Amniotic stem cell (primary cell): ENCODE results near the gene PSME4.
"Not testable (repeated sequence)": the region's sequence is repeated elsewhere in the genome, so short reads cannot be mapped to it uniquely, and the experiment has no call there.

Experiments
- DNase-seq: peaks from one replicate; lab custom pipeline; 2025; lab: John Stamatoyannopoulos, UW

Gene PSME4

GRCh38 chr2:53829273-53829979, 141.4 kb downstream of the PSME4 start:
- DNase-seq: no peak

GRCh38 chr2:53828331-53828730, 142.5 kb downstream of the PSME4 start:
- no peak for DNase-seq

DNA sequence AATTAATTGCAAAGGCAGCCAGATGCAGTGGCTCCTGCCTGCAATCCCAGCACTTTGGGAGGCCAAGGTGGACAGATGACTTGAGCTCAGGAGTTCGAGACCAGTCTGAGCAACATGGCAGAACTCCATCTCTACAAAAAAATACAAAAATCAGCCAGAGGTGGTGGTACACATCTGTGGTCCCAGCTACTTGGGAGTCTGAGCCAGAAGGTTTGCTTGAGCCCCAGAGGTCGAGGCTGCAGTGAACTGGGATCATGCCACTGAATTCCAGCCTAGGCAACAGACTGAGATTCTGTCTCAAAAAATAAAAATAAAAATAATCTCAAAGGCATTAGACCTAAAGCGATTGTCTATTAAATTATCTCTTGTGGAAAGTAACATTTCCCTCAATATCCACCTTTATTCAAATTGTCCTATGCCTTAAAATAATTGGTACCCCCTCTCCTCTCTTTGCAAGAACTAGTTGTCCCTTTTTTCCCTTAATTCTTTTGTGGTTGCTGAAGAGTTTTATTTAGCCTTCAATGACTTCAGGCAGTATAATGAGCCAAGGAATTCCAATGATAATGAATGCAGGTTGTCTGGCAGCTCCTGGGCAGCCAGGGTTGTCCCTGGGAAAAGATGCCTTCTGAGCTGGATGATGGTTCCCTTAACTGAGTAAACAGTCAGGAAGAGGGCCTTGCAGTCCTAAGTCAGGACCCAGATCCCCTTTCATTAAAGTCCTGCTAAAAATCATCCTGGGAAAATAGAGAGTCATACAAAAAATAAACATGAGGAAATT, 143.2 kb downstream of the PSME4 start:
- no peak for DNase-seq

- no peak for DNase-seq
These were observed 144.0 kb downstream of the PSME4 start for GRCh38 chr2:53826587-53827397.

DNA sequence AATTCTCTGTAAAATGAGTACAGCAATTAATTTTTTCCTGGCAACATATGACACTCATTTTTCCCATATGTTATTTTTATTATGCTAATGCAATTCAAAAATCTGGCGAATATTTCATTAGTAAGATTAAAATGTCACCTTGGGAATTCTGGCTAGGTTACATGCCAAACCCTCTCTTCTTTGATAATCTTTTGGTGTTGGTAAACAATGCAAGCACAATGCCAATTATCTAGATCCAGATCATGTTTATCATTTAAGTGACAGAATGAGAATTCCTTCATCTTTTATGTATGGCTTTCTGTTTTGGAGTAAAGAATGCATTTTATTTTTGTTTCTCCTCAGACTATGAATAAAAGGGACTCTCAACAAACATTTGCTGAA, 144.8 kb downstream of the PSME4 start:
- no peak for DNase-seq

GRCh38 chr2:53823639-53824038, 147.2 kb downstream of the PSME4 start:
- not testable (repeated sequence) for DNase-seq

- no peak for DNase-seq
These were observed 149.0 kb downstream of the PSME4 start for GRCh38 chr2:53821810-53822209.

GRCh38 chr2:53820711-53821110, 150.1 kb downstream of the PSME4 start:
- DNase-seq: no peak

GRCh38 chr2:53820048-53820447, 150.7 kb downstream of the PSME4 start:
- no peak for DNase-seq

- DNase-seq: no peak
These were observed 151.2 kb downstream of the PSME4 start for GRCh38 chr2:53819634-53820033.

GRCh38 chr2:53818854-53819435, 151.8 kb downstream of the PSME4 start:
- DNase-seq: no peak
